ENCODE results near the gene NACAD.

DNA sequence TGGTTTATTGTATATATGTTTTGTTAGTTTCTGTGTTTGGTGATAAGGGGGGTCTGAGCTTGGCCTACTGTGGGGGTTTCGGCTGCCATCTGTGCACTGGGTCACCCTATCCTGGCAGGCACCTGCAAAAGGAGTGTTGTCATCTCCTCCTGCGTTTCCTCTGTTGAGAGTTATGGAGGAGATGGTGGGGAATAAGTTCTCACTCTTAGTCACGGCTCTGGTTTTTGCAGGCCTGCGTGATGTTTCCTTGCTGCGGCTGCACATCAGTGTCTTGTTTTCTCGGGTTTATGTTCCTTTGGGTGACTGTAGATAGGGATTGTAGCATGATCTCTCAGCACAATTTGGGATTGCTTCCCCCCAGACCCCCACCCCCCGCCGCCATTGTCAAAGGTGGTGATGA is 52.0 kb downstream of the NACAD start:
- TF ChIP-seq, protein P1, sequence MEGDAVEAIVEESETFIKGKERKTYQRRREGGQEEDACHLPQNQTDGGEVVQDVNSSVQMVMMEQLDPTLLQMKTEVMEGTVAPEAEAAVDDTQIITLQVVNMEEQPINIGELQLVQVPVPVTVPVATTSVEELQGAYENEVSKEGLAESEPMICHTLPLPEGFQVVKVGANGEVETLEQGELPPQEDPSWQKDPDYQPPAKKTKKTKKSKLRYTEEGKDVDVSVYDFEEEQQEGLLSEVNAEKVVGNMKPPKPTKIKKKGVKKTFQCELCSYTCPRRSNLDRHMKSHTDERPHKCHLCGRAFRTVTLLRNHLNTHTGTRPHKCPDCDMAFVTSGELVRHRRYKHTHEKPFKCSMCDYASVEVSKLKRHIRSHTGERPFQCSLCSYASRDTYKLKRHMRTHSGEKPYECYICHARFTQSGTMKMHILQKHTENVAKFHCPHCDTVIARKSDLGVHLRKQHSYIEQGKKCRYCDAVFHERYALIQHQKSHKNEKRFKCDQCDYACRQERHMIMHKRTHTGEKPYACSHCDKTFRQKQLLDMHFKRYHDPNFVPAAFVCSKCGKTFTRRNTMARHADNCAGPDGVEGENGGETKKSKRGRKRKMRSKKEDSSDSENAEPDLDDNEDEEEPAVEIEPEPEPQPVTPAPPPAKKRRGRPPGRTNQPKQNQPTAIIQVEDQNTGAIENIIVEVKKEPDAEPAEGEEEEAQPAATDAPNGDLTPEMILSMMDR (IDR thresholded peaks at IDR 0.05; ENCODE audit: low read length): no peak
- no peak for TF ChIP-seq EZH2 (IDR thresholded peaks at IDR 0.05; ENCODE audit: borderline replicate concordance, low read length)

Data from OCI-LY1 (cell line).